Spleen (tissue), 7 donors: ENCODE data around the gene ATF4.

Experiments used
- CTCF ChIP-seq, 11 experiments: fragments of 200-600 bp in 7 of 11; fragments of 450-650 bp in 4 of 11; sonication (generic) in 4 of 11; IDR thresholded peaks in 8 of 11; conservative IDR thresholded peaks in 3 of 11; 1 replicate in 7 of 11; 2 replicates in 4 of 11; pipeline versions ENCODE4 v1.4.0 to v1.8.0; 2016 to 2021; ENCODE audit warnings: antibody characterized with exemption in 11 of 11, inconsistent platforms in 4 of 11, mild to moderate bottlenecking in 1 of 11
- POLR2A ChIP-seq, 3 donors: fragments of 450-650 bp; IDR thresholded peaks; one replicate each; pipeline ENCODE4 v1.5.1; 2017; ENCODE audit warnings: antibody characterized with exemption in 3 of 3, mild to moderate bottlenecking in 1 of 3
- POLR2AphosphoS5 ChIP-seq, 3 donors: sonication (generic); formaldehyde crosslinking; IDR thresholded peaks; one replicate each; pipeline ENCODE4 v1.5.1; 2017; ENCODE audit warnings: antibody characterized with exemption in 3 of 3
- donor health status: DM: no; HTN: no; CAD: no; lungs with moderate emphysema.
- donor health status: DM: no; HTN: no; CAD: no.
- donor health status: DM: no; HTN: no; CAD: no.

DNA sequence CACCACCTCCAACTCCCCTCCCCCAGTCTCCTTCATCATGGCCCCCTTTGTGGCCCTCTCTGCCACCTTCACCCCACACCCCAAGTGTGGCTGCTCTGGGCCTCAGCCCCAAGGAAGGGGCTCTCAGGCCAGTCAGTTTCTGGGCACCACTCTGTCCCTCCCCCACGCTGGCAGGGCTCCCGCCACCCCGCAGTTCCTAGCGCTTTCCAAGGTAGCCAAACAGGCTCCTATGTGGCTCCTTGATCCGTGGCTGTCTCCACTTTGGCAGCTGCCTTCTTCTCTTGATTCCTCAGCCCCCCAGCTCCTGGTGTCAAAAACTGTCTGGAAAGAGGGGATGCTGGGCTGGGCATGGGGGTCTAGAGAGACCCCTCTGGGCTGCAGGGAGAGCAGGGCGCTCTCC is 39.8 kb downstream of the ATF4 start:
- TF ChIP-seq POLR2AphosphoS5 (IDR thresholded peaks at IDR 0.05) (no peak), CTCF (IDR thresholded peaks at IDR 0.05 in 8 of 11, conservative IDR thresholded peaks at IDR 0.05 in 3 of 11) (no peak), POLR2A (IDR thresholded peaks at IDR 0.05) (no peak)
